HG03575 (cell line): ENCODE measurements around the gene PCDHA3.
"Not testable (repeated sequence)": the region's sequence is repeated elsewhere in the genome, so short reads cannot be mapped to it uniquely, and the experiment has no call there.

Source experiments
- ATAC-seq: cut with Tn5 transposase; IDR thresholded peaks from one replicate; pipeline ENCODE4 v1.9.1; 2021; ENCODE audit not compliant: unreplicated experiment, insufficient number of reproducible peaks, low FRiP score; ENCODE audit errors: extremely low read depth

PCDHA3 gene

GRCh38 chr5:140848139-140849102 is 47.6 kb downstream of the PCDHA3 start, which contains the start of gene PCDHA9:
Gene PCDHA9, plus strand, starts transcription at chr5:140848382. Its CDS starts 114 bp downstream, at chr5:140848496.
- ATAC-seq, result not testable (repeated sequence)

- ATAC-seq, result not testable (repeated sequence)
Observed at GRCh38 chr5:140849831-140850634, 49.2 kb downstream of the PCDHA3 start.
